HG03159 (cell line): Measurements from ENCODE around the gene DNMT3L.
"Not testable (repeated sequence)": the region's sequence is repeated elsewhere in the genome, so short reads cannot be mapped to it uniquely, and the experiment has no call there.

ENCODE experiments used
- ATAC-seq: cut with Tn5 transposase; IDR thresholded peaks from one replicate; pipeline ENCODE4 v1.9.1; 2021; ENCODE audit warnings: mild to moderate bottlenecking, moderate library complexity; ENCODE audit not compliant: unreplicated experiment

The DNMT3L gene

GRCh38 chr21:44199448-44199847 lies 62.2 kb downstream of the DNMT3L start:
- ATAC-seq = no peak

DNA sequence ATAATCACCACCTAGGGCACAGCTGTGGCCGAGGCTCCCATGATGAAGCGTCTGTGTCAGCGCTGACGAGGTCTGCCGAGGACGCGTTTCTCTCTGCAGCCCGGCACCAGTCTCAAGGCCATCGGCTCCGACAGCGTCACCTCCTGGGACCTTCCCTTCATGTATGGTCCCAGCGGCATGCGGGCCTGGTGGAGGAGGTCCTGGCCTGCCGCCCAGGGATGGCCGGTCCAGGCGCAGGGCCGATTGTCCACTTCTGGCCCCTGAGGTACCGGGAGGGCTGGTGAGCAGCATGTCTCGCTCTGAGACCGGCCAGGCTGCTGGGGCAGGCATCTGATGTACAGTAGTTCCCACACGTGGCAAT lies 64.6 kb downstream of the DNMT3L start:
- ATAC-seq = not testable (repeated sequence)
